ENCODE data around the gene LRMDA.

Gene LRMDA

DNA sequence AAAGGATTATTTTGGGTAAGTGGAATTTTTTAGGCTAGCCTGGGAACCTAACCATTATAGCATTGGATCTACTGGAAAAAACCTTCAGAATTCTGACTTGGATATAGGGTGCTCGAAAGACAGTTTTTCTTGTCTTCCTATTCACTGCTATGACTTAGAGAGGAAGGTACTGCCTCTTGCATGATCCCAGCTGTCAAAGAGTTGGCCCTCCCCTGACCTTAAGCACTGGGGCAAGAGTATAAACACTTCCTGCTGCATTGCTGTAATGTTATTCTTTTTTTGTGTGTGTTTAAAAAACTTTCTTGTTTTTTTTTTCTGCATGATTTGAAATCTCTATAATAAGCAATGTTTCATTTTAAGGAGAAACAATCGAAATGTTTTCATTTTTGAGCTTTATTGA, 113.0 kb downstream of the LRMDA start:
- DNase-seq = no peak

DNA sequence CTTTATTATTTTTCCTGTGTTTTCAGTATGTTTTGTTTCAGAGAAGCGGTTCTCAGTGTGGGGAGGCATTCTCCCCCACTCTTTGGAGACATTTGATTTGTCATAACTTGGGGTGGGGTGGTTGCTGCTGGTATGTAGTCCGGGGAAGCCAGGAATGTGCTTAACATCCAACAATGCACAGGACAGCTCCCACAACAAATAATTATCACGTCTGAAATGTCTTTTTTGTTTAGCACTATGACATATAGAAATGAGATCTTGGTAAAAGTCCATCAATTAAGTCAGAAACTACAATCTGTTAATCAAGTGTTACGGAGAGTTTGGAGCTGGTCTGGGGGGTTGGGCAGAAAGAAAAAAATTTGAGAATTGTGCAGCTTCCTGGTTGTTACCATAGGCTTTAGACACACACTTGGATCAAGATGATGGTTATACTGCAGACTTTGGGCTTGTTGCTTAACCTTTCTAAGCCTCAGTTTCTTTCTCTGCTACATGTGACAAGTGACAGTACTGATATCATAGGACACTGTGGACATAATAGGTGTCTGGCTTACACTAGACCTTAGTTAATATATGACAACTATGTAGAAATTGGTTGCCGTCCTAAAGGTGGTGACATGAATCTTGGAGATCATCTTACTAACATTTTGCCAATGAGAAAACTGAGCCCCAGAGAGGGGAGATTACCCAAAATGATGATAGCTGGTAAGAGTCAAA, 113.7 kb downstream of the LRMDA start:
- DNase-seq = no peak

GRCh38 chr10:75546004-75546403, 114.6 kb downstream of the LRMDA start:
- DNase-seq = no peak

DNA sequence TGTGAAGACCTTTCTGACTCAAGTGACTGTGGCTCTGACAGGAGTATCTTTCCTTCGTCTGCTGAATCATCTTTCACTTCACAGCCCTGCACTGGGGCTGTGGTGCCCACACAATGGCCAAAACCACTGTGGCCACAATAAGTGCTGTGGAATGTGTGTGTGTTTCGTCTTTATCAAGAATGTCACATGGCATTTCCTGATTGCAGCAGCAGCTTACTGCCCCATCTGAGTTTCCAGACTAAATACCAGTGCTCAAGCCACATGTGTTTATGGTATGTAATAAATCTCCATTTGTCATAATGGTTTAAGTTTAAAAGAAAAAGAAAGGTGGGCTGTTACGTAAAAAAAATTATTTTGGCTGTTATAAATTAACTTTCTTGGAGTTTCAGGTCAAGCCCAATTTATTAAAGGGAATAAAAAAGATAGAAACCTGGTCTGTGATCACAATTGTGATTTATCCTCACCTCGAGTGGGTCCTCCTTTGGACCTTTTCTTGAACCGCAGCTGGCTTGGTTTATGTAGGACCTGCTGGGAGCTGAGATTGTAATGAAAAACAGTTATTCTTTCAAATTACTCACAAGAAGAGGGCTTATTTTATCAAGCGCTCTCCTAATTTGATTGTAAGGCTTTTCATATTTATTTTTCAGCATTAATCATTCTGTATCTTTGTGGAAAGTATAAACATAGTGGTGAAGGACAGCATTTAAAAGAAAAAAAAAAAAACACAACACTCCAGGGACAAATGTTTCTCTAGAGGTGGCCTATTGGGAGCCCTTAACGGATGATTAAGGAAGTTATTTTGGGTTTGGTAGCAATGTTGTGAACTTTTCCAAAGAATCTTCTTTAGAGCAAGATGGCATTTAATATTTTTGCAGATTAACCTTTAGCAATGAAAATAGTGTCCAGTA, 116.2 kb downstream of the LRMDA start:
- no peak for DNase-seq

DNA sequence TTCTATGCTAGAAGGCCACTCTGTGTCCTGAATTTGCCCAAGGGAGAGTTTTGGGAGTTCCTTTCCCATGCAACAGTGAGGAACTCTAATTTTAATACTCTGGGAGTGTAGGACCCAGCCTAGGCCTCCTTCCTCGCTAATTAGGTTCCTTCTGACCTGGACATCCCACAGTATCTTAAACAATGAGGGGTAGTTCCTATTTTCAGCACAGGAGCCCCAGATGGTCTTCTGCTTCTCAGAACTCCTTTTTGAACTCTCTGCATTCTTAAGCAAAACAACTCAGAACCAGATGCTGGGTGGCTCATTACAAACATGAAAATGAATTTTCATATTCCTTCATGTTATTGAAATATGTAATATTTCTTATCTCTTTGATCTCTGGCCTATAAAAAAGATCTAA, 116.9 kb downstream of the LRMDA start:
- DNase-seq = no peak

DNA sequence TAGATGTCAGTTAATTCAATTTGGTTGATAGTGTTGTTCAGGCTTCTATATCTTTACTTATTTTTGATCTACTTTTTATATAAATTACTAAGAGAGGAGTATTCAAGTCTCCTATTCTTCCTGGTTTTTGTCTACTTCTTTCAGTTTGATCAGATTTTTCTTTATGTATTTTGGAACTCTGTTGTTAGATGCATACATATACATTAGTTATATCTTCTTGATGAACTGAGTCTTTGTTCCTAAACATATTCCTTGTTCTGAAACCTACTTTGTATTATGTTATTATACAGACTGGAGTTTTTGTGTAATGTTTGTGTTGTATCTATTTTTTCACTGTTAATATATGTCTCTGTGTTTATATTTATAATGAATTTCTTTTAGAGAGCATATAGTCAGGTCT, 118.8 kb downstream of the LRMDA start:
- DNase-seq = no peak

DNA sequence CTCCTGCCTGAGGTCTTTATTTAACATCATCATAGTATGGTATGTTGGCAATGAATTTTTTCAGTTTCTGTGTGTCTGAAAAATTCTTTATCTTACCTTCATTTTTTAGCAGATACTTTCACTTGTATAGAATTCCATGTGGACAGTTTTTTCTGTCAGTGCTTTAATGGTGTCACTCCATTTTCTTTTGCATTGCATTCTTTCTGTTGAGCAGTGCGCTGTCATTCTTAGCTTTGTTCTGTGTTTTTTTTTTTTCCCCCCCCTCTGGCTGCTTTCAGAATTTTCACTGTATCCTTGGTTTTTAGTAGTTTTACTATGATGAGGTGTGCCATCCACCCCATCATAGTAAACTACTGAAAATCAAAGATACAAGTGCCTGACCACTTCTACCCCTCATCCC, 120.7 kb downstream of the LRMDA start:
- no peak for DNase-seq

- no peak for DNase-seq
Measured at GRCh38 chr10:75553550-75553949, 122.1 kb downstream of the LRMDA start.

DNA sequence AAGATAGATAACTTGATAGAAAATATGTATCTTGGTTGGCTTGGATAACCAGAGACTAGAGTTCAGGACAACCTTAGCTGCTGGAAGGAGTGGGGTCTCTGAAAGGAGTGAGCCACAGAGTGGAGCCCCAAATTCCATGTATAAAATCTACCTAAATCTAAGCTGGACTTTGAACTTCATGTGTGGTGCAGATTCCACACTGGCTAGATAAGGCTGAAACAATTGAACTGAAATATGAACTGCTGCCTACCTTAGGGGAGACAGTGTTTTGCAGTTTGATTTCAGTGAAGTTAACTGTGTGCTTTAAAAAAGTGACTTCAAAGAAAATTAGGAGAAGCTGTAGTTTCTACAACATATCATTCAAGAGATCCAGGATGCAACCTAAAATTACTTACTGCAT, 123.9 kb downstream of the LRMDA start:
- no peak for DNase-seq

- DNase-seq = no peak
Measured at GRCh38 chr10:75556320-75556719, 124.9 kb downstream of the LRMDA start.

DNA sequence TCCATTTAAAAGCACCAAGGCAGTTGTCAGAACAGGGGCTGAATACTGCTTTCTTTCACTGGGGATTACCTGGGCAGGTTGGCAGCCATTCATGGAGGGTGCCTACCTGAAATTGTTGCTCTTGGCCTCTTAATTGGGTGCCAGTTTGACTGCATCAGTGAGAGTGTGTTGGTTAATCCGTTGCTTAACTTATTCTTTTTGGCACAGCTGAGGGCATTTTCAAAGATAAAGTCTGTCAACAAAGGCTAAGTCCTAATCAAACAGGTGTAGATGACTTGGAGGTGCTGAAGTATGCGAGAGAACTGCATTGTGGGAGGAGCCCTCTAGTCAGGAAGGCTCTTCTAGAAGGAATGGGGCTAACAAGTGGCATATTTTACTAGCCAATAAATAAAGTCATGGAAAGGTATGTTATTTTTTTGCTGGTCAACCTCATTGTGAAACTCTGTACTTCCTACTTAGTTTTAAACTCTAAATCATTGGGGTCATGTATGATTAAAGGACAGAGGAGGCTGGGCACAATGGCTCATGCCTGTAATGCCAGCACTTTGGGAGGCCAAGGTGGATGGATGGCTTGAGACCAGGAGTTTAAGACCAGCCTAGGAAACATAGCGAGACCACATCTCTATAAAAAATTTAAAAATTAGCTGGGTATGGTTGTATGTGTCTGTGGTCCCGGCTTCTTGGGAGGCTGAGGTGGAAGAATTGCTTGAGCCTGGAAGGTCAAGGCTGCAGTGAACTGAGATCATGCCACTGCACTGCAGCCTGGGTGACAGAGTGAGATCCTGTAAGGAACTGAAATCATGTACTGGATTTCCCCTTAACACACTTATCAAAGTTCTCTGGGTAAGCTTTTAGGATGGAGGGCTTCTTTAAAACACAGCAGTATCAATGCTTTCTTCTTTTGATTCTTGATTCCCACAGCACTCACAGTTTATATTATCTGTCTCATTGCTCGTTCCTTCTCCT, 134.1 kb downstream of the LRMDA start:
- no peak for DNase-seq

- DNase-seq = no peak
Measured at GRCh38 chr10:75568450-75569130, 137.2 kb downstream of the LRMDA start.

GRCh38 chr10:75569506-75569905, 138.1 kb downstream of the LRMDA start:
- no peak for DNase-seq

DNA sequence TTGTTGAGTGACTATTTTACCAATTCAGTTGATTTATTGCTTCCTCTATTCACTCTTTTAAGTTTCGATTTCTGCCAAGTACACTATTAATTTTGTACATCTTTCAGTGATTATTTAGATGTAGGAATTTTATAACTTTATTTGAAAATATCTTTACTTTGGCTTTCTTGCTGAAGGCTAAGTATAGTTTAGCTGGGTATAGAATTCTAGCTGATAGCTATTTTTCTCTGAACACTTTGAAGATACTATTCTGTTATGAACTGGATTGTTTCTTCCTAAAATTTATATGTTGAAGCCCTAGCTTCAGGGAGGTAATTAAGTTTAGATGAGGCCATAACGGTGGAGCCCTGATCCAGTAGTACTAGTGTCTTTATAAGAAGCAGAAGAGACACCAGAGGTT, 141.1 kb downstream of the LRMDA start:
- DNase-seq = no peak

GRCh38 chr10:75575940-75576339, 144.5 kb downstream of the LRMDA start:
- DNase-seq = no peak

DNA sequence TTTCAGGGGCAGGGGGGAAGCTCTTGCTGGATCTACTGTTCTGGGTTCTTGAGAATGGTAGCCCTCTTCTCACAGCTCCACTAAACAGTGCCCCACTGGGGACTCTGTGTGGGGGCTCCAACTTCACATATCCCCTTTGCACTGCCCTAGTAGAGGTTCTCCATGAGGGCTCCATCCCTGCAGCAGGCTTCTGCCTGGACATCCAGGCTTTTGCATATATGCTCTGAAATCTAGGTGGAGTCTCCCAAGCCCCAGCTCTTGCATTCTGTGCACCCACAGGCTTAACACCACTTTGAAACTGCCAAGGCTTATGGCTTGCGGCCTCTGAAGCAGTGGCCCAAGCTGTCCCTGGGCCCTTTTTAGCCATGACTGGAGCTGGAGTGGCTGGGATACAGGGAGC, 150.7 kb downstream of the LRMDA start:
- no peak for DNase-seq

GRCh38 chr10:75585294-75585693, 153.9 kb downstream of the LRMDA start:
- DNase-seq = no peak

GRCh38 chr10:75586814-75587213, 155.4 kb downstream of the LRMDA start:
- DNase-seq = no peak

DNA sequence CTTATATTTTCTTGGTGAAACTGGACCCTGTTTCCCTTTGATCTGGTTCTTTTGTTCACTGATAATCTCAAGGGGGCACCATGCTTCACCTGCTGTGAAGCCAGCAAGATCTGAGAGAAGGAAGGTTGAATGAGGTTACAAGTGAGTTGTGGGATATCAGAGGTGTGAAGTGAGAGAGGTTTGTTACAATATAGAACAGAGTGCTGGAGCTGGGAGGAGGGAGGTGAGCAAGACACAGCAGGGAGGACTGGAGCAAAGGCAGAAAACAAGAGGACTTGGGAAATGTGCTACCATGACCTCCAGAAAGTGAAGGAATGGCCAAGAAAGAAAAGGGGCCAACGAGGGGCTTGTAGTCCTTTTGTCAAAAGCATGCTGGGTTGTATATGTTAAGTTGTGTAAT, 156.6 kb downstream of the LRMDA start:
- no peak for DNase-seq

DNA sequence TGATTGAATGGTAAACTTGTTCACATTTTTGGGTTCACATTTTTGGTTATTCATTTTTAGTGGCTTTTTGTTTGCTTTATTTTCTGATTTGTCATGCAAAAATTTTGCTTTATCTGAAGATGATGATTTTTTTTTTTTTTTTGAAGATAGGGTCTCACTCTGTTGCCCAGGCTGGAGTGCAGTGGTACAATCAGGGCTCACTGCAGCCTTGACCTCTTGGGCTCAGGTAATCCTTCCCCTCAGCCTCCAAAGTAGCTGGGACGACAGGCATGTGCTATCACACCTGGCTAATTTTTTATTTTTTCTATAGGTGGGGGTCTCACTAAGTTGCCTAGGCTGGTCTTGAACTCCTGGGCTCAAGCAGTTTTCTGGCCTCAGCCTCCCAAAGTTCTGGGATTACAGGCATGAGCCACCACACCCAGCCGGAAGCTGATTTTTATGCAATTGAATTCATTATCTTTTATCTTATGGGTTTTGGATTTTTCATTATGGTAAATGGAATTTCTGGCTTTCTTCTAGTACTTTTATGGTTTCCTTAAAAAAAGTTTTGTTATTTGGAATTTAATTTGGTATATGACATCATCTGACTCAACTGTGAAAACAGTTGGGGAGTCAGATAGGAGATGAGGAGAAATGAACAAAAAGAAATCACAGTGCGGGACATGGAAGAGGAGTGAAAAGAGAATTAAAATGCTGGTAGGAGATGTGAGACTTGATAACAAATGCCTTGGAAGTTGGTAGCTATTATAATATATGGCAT, 158.7 kb downstream of the LRMDA start:
- DNase-seq = no peak

- DNase-seq = no peak
Measured at GRCh38 chr10:75592151-75592787, 160.8 kb downstream of the LRMDA start.

Data from NCI-H446 (cell line).